ENCODE measurements around the gene LIN9. TPM values are rescaled to one million over a fixed set of nuclear protein-coding genes. Genes with fewer than 3 reads are reported as not detected.

Gene LIN9
- total and polyA plus RNA-seq, 2 of the 8 experiments (the other 6 are each of a cell fraction or from before 2014, with no cell fraction given), result 5.6 to 12.6 TPM

GRCh38 chr1:226195144-226195543, 113.8 kb downstream of the LIN9 start (continued):
- TF ChIP-seq CHD7 (IDR thresholded peaks at IDR 0.05; ENCODE audit: insufficient replicate concordance, low read length) (no peak), MAFK (IDR thresholded peaks at IDR 0.05; ENCODE audit: low read depth, low read length) (no peak), E2F6 (IDR thresholded peaks at IDR 0.05) (no peak)

All from H1 (cell line).